Astrocyte of the cerebellum (primary cell): ENCODE measurements around the gene NPAS1.

ENCODE experiments used
- DNase-seq: peaks from one replicate; pipeline ENCODE4 v3.0.0-alpha.2; 2011; ENCODE audit warnings: low read depth
- H3K4me3 ChIP-seq: 2 replicates; pipeline ENCODE4 v1.5.1; 2011; ENCODE audit warnings: mild to moderate bottlenecking, low read depth, low read length, moderate library complexity
- in situ Hi-C: cut with HindIII; loops from 2 replicates; pipeline ENCODE4 v1.10.0; 2017; ENCODE audit warnings: low sequenced_read_pairs
- TF ChIP-seq, protein P1 (sequence below): IDR thresholded peaks from 2 replicates; pipeline ENCODE4 v1.5.1; 2012; ENCODE audit warnings: low read length, low read depth, moderate library complexity, mild to moderate bottlenecking; ENCODE audit errors: missing control alignments

NPAS1 gene

GRCh38 chr19:47067215-47067847 lies 47.7 kb downstream of the NPAS1 start:
- no peak for DNase-seq
- TF ChIP-seq, protein P1, sequence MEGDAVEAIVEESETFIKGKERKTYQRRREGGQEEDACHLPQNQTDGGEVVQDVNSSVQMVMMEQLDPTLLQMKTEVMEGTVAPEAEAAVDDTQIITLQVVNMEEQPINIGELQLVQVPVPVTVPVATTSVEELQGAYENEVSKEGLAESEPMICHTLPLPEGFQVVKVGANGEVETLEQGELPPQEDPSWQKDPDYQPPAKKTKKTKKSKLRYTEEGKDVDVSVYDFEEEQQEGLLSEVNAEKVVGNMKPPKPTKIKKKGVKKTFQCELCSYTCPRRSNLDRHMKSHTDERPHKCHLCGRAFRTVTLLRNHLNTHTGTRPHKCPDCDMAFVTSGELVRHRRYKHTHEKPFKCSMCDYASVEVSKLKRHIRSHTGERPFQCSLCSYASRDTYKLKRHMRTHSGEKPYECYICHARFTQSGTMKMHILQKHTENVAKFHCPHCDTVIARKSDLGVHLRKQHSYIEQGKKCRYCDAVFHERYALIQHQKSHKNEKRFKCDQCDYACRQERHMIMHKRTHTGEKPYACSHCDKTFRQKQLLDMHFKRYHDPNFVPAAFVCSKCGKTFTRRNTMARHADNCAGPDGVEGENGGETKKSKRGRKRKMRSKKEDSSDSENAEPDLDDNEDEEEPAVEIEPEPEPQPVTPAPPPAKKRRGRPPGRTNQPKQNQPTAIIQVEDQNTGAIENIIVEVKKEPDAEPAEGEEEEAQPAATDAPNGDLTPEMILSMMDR, result no peak
- H3K4me3 ChIP-seq, result no peak overlapping the region
- in situ Hi-C loops, result no loop called here

DNA sequence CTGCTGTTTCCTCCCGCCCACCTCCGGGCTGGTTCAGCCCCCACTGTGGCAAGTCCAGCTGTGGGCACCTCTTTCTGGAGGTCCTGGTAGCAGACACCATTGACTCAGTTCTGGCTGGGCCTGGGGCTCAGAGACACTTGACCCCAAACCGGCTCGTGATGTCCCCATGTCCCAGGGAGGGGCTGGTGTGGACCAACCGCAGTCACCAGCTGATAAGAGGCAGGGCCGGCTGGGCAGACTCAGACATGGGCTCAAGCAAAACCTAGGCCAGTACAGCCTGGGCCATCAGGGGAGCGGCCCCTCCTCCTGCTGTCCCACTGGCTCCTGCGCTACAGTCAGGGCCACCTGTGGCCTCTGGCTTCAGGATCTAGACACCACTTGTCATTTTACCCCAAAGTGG lies 48.6 kb downstream of the NPAS1 start:
- in situ Hi-C loops, result no loop called here
- TF ChIP-seq, protein P1, result no peak
- DNase-seq, result no peak
- H3K4me3 ChIP-seq, result no peak overlapping the region

DNA sequence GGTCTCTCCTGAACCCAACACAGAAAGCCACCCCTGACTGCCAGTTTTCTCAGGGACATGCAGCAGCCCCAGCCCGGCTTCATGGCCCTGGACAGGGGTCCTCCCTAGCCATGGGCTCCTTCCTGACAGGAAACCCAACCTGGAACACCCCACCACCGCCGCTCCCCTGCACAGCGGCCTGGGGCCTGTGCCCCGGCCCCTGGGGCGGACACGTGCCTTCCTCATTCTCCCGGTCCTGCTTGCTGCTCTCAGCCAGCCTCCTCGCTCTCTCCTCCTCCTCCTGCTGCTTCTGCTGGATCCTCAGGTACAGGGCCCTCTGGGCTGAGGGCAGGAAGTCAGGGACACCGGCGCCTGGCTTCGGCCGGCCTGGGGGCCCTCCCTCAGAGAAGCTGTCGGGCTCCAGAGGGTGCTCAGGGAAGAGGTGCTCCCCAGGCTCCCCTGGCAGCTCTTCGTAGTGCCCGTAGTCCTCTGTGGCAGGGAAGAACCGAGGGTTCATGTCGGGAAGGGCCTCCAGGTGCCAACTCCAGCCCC lies 49.3 kb downstream of the NPAS1 start:
- in situ Hi-C loops, result no loop called here
- TF ChIP-seq, protein P1, result no peak
- DNase-seq, result no peak
- H3K4me3 ChIP-seq, result no peak overlapping the region

DNA sequence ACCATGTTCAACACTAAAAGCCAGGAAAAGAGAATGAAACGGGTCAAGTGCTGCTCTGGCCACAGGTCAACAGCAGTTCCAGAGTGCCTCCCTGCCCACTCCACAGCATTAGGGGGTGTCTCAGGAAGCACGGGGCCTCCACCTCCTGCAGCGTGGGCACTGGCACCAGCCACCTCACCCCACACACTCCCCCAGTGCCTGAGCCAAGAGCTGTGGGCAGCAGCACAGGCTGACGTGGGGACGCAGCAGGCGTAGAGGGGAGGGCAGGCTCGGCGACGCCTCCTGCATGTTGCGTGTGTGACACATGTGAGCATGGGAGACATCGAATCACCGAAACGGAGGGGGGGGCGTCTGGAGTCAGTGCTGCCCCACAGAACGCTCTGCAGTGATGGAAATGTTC lies 50.2 kb downstream of the NPAS1 start:
- H3K4me3 ChIP-seq, result no peak overlapping the region
- TF ChIP-seq, protein P1, result no peak
- in situ Hi-C loops, result no loop called here

GRCh38 chr19:47070756-47071155 lies 51.1 kb downstream of the NPAS1 start:
- TF ChIP-seq, protein P1, result no peak
- H3K4me3 ChIP-seq, result no peak overlapping the region
- DNase-seq, result no peak
- in situ Hi-C loops, result no loop called here

More for the DNA sequence above, 50.2 kb downstream of the NPAS1 start:
- DNase-seq, result no peak

DNA sequence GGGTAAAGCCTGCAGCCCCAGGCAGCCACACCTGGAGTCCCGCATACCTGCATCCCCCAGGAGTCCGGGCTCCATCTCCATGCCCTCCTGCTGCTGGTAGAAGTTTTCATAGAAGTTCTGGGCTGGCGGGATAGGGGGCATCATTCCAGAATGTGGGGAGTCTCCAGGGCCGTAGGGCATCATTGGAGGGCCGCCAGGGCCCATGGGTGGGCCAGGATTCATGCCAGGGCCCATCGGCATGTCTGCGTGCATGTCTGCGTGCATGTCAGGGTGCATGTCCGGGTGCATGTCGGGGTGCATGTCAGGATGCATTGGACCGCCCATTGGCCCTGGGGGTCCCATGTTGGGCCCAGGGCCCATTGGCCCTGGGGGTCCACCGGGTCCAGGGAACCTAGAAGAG lies 52.1 kb downstream of the NPAS1 start:
- TF ChIP-seq, protein P1, result no peak
- in situ Hi-C loops, result no loop called here
- H3K4me3 ChIP-seq, result no peak overlapping the region
- DNase-seq, result no peak
